Endothelial cell (in vitro differentiated cells): Measurements from ENCODE around the gene COL6A3. TPM values are rescaled to one million over a fixed set of nuclear protein-coding genes. Genes with fewer than 3 reads are reported as not detected.

ENCODE experiments used
- DNase-seq: peaks from one replicate; pipeline ENCODE4 v3.0.0; 2021; ENCODE audit warnings: low spot score
- H3K27ac Mint-ChIP-seq: one replicate; pipeline ENCODE4 v1.8.0; 2021; ENCODE audit warnings: mixed read lengths, inconsistent platforms; ENCODE audit not compliant: unreplicated experiment
- H3K27me3 Mint-ChIP-seq: one replicate; pipeline ENCODE4 v1.8.0; 2021; ENCODE audit warnings: mild to moderate bottlenecking, moderate library complexity, mixed read lengths, inconsistent platforms; ENCODE audit not compliant: unreplicated experiment
- H3K36me3 Mint-ChIP-seq: one replicate; pipeline ENCODE4 v1.8.0; 2021; ENCODE audit warnings: mild to moderate bottlenecking, low read depth, mixed read lengths, inconsistent platforms; ENCODE audit not compliant: unreplicated experiment
- H3K4me1 Mint-ChIP-seq: one replicate; pipeline ENCODE4 v1.8.0; 2021; ENCODE audit warnings: mild to moderate bottlenecking, mixed read lengths, inconsistent platforms; ENCODE audit not compliant: unreplicated experiment
- H3K4me3 Mint-ChIP-seq: one replicate; pipeline ENCODE4 v1.8.0; 2021; ENCODE audit warnings: mild to moderate bottlenecking, mixed read lengths, inconsistent platforms; ENCODE audit not compliant: unreplicated experiment
- H3K9me3 Mint-ChIP-seq: one replicate; pipeline ENCODE4 v1.8.0; 2021; ENCODE audit warnings: mixed read lengths, inconsistent platforms; ENCODE audit not compliant: unreplicated experiment
- CTCF ChIP-seq: fragments of 200-600 bp; sonication (generic); IDR thresholded peaks from one replicate; pipeline ENCODE4 v1.5.0; 2021; ENCODE audit warnings: antibody characterized with exemption; ENCODE audit not compliant: unreplicated experiment
- total RNA-seq: library from RNA; stranded (reverse); fragmentation: NEBNext Ultra II Directional; extraction: Animal tissue kit (Norgen Biotek cat#: 25700); gene quantifications from one replicate; pipeline ENCODE4 v1.2.1, GENCODE V29; 2021; ENCODE audit not compliant: unreplicated experiment

COL6A3 gene
- total RNA-seq, 1 donor from 2014 or later, result 1.6 TPM

DNA sequence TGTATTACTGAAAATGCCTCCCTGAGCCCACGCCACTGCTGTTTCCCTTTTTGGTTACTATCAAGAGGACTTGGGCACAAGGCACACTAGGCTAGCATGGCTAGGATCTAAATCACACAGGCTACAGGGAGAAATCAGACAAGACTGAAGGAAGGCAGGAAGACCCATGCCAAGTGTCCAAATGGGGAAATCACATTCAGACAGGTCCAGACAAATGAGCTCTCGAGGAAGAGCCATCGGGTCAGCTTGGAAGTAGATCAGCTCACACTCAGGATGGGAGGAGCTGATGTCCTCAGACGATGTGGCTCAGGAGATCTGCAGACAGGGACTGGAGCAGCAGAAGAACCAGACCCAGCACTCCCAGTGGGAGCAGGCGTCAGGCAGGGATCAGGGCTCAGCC is 113.2 kb downstream of the COL6A3 start:
- Mint-ChIP-seq H3K4me1 (peaks cover 11% of the 10 kb centered on the region), H3K9me3 (peaks cover 8% of the 10 kb centered on the region), H3K36me3 (peaks cover 6% of the 10 kb centered on the region), H3K4me3 (no peak overlapping the region), H3K27ac (no peak overlapping the region), H3K27me3 (peaks cover 1% of the 10 kb centered on the region)
- no peak for TF ChIP-seq CTCF
- no peak for DNase-seq

GRCh38 chr2:237299906-237300305 is 114.1 kb downstream of the COL6A3 start:
- H3K4me1 Mint-ChIP-seq, result peaks cover 11% of the 10 kb centered on the region

DNA sequence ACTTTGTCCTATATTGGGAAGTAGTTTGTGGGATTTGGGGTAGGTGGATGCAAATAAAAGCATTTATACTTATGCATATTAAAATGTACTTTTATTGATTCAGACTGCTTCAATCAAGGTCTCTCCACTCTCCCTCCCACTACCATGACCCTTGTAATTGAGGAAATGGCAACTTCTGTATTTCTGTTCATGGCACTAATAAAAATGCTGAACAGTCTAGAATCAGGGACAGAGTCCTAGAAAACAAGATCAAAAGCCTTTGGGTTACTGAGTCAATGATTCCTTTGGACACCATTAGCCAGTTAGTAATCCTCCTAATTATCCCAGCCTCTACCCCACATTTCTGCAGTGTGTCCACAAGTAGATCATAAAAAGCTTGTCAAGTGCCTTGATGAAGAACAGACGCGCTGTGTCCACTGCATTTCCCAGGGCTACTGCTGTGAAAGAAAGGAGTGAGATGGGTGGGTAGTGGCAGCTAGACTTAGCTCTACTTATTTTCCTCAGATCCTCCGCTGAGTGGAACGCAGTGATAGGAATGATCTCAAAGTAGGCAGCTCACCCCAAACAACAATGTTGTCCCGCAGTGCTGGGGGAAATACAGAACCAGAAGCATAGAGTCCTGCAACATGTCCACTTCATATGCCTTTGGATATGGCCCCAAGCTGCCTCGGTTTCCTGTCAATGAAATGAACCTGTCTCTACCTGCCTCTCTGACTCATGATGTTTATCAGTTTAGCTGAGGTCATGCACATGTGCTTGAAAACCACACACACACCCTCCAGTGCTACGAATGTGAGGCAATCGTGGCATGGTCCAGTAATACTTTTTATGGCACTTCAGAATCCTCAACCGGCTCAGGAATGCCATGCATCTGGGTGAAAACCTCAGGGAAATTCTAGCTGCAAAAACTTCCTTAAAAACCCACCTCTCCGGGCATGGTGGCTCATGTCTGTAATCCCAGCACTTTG is 115.5 kb downstream of the COL6A3 start:
- no peak for DNase-seq
- no peak for TF ChIP-seq CTCF
- Mint-ChIP-seq H3K9me3 (no peaks in the 10 kb centered on the region), H3K36me3 (no peaks in the 10 kb centered on the region), H3K27me3 (peaks cover 1% of the 10 kb centered on the region), H3K4me1 (peaks cover 17% of the 10 kb centered on the region), H3K4me3 (no peak overlapping the region), H3K27ac (no peak overlapping the region)

More at GRCh38 chr2:237299906-237300305, 114.1 kb downstream of the COL6A3 start:
- peaks cover 1% of the 10 kb centered on the region for H3K27me3 Mint-ChIP-seq
- TF ChIP-seq CTCF, result no peak
- no peak overlapping the region for H3K27ac Mint-ChIP-seq
- peaks cover 8% of the 10 kb centered on the region for H3K9me3 Mint-ChIP-seq
- H3K36me3 Mint-ChIP-seq, result peaks cover 6% of the 10 kb centered on the region
- DNase-seq, result no peak
- H3K4me3 Mint-ChIP-seq, result no peak overlapping the region

DNA sequence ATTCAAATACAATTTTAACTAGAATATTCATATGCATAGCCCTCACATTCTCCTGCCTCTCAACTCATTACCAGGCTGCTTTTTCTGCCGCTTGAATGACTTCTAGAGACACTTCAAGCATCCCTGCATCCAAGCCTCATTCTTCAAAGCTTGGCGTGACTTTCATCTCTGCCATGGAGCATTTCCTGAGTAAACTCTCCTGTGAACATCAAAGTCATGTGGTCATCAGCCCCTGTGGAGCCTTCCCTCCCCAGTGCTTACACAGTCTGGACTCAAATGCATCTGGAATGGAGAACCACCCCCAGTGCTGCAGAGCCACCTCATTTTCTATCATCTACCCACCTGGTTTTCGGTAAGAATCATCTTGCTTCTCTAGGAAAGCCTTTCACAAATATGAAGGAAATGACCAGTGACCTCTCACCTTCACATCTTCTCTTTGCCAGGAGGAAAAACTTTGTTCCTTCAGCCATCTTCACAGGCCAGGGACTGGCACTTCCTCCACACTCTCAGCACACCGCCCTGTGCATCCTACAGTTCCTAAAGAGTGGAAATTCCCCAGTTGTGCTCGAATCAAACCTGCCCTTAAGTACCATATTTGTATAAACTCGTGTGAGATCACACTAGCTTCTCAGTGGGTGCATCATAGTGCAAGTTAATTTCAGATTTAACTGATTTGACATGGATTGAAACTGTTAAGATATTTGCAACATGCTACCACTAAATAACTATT is 116.4 kb downstream of the COL6A3 start:
- Mint-ChIP-seq H3K4me3 (no peak overlapping the region), H3K27me3 (peaks cover 1% of the 10 kb centered on the region), H3K4me1 (peaks cover 17% of the 10 kb centered on the region), H3K27ac (no peak overlapping the region), H3K36me3 (no peaks in the 10 kb centered on the region), H3K9me3 (no peaks in the 10 kb centered on the region)
- TF ChIP-seq CTCF, result no peak
- DNase-seq, result no peak
